B cell (primary cell): Measurements from ENCODE around the gene TWF2. TPM values are rescaled to one million over a fixed set of nuclear protein-coding genes. Genes with fewer than 3 reads are reported as not detected.

Experiments used
- ATAC-seq: fragments of 200-7000 bp; cut with Tn5 transposase; one replicate; pipeline ENCODE4 v1.10.0; 2021; ENCODE audit warnings: low read depth, mild to moderate bottlenecking, moderate number of reproducible peaks, moderate library complexity
- CTCF ChIA-PET: fragments of 350-600 bp; sonication (Branson Sonifier 250); formaldehyde crosslinking; loops from one replicate; lab custom pipeline; 2021; ENCODE audit warnings: antibody characterized with exemption, inconsistent platforms; lab: Charles Lee
- POLR2A ChIA-PET: fragments of 350-600 bp; sonication (Branson Sonifier 250); formaldehyde crosslinking; loops from one replicate; lab custom pipeline; 2021; ENCODE audit warnings: antibody characterized with exemption; lab: Charles Lee
- DNase-seq: peaks from one replicate; pipeline ENCODE4 v3.0.0; 2013
- H2AFZ ChIP-seq: 2 replicates; pipeline ENCODE4 v1.6.1; 2012; ENCODE audit warnings: mild to moderate bottlenecking, low read depth, low read length; ENCODE audit not compliant: insufficient read depth, poor library complexity, severe bottlenecking
- H3K27ac ChIP-seq, 2 donors: 1 replicate in 1 of 2; 2 replicates in 1 of 2; pipeline ENCODE4 v1.5.1; 2012 to 2013; ENCODE audit warnings: low read length in 2 of 2, mild to moderate bottlenecking in 2 of 2, moderate library complexity in 1 of 2
- H3K27me3 ChIP-seq, 4 experiments: fragments of 200-600 bp in 1 of 4; sonication (generic) in 1 of 4; replicated peaks in 1 of 4; 1 replicate in 2 of 4; 2 replicates in 2 of 4; pipeline versions ENCODE4 v1.6.1 to v1.7.0; 2013 to 2016; ENCODE audit warnings: low read length in 3 of 4, mild to moderate bottlenecking in 2 of 4, mixed read lengths in 1 of 4, moderate library complexity in 1 of 4; ENCODE audit not compliant: insufficient read depth in 4 of 4, control insufficient read depth in 3 of 4; ENCODE audit errors: control extremely low read depth in 1 of 4
- H3K36me3 ChIP-seq, 2 experiments: replicated peaks in 1 of 2; 1 replicate in 1 of 2; 2 replicates in 1 of 2; pipeline versions ENCODE4 v1.6.1 to v1.7.1; 2013; ENCODE audit warnings: low read length in 1 of 2; ENCODE audit not compliant: insufficient read depth in 2 of 2, control insufficient read depth in 1 of 2; ENCODE audit errors: control extremely low read depth in 1 of 2, extremely low read depth in 1 of 2
- H3K4me1 ChIP-seq, 2 donors: fragments of 200-600 bp in 1 of 2; sonication (generic) in 1 of 2; 1 replicate in 1 of 2; 2 replicates in 1 of 2; pipeline versions ENCODE4 v1.5.1 to v1.6.1; 2013 to 2017; ENCODE audit warnings: low read length in 2 of 2; ENCODE audit not compliant: control insufficient read depth in 2 of 2, insufficient read depth in 2 of 2
- H3K4me2 ChIP-seq: replicated peaks from 2 replicates; pipeline ENCODE3; 2012; ENCODE audit warnings: mild to moderate bottlenecking, low read depth, low read length; ENCODE audit not compliant: poor library complexity, severe bottlenecking
- H3K4me3 ChIP-seq, 5 experiments: fragments of 200-600 bp in 1 of 5; sonication (generic) in 1 of 5; 1 replicate in 3 of 5; 2 replicates in 2 of 5; pipeline versions ENCODE4 v1.5.1 to v1.7.0; 2011 to 2016; ENCODE audit warnings: low read length in 4 of 5, mild to moderate bottlenecking in 4 of 5, low read depth in 2 of 5, control low read depth in 1 of 5, moderate library complexity in 1 of 5; ENCODE audit not compliant: insufficient read depth in 1 of 5; ENCODE audit errors: control extremely low read depth in 1 of 5, extremely low read depth in 1 of 5
- H3K79me2 ChIP-seq: fragments of 200-600 bp; sonication (generic); one replicate; pipeline ENCODE4 v1.6.0; 2016; ENCODE audit warnings: low read length; ENCODE audit not compliant: control insufficient read depth, insufficient read depth
- H3K9ac ChIP-seq: fragments of 200-600 bp; sonication (generic); 2 replicates; pipeline ENCODE4 v1.6.1; 2017; ENCODE audit warnings: mild to moderate bottlenecking, low read length, moderate library complexity
- H3K9me3 ChIP-seq, 3 donors: one replicate each; pipeline versions ENCODE4 v1.6.1 to v1.7.1; 2013; ENCODE audit warnings: low read length in 2 of 3; ENCODE audit not compliant: control insufficient read depth in 2 of 3, insufficient read depth in 1 of 3; ENCODE audit errors: control extremely low read depth in 1 of 3
- H4K20me1 ChIP-seq: 2 replicates; pipeline ENCODE4 v1.6.0; 2012; ENCODE audit warnings: mild to moderate bottlenecking, low read length; ENCODE audit not compliant: insufficient read depth, control insufficient read depth, poor library complexity, severe bottlenecking
- H3K27ac Mint-ChIP-seq: one replicate; pipeline ENCODE4 v1.8.0; 2021; ENCODE audit warnings: mixed read lengths
- H3K27me3 Mint-ChIP-seq: one replicate; pipeline ENCODE4 v1.8.0; 2021; ENCODE audit warnings: mixed read lengths
- H3K4me1 Mint-ChIP-seq: one replicate; pipeline ENCODE4 v1.8.0; 2021; ENCODE audit warnings: mixed read lengths
- H3K4me3 Mint-ChIP-seq: one replicate; pipeline ENCODE4 v1.8.0; 2021; ENCODE audit warnings: mixed read lengths
- H3K9me3 Mint-ChIP-seq: one replicate; pipeline ENCODE4 v1.8.0; 2022; ENCODE audit warnings: mixed read lengths; ENCODE audit not compliant: insufficient read depth
- EZH2 ChIP-seq: IDR thresholded peaks from 2 replicates; pipeline ENCODE4 v1.6.1; 2012; ENCODE audit warnings: borderline replicate concordance, low read depth, mild to moderate bottlenecking, moderate library complexity, low read length; ENCODE audit not compliant: insufficient read depth, poor library complexity, severe bottlenecking
- WGBS: methylation state at CpG from one replicate; pipeline ENCODE4 v1.1.5; 2013; ENCODE audit warnings: missing lambda C conversion rate; ENCODE audit not compliant: insufficient coverage; 5-methylcytosine and 5-hydroxymethylcytosine counted together
- intact Hi-C: fragments of 100-400 bp; cut with micrococcal nuclease; formaldehyde crosslinking; loops from one replicate; pipeline ENCODE4 v1.10.0; 2022
- polyA plus RNA-seq: library from polyadenylated mRNA; depleted of rRNA; stranded (reverse); fragments of >200 nt; gene quantifications from 2 replicates; pipeline ENCODE4 v1.2.3, GENCODE V29; 2012
- total RNA-seq, 2 donors: library from RNA; stranded (reverse); fragments of 120-200 nt in 1 of 2; gene quantifications; 1 replicate in 1 of 2; 2 replicates in 1 of 2; pipeline versions ENCODE4 v1.2.3 to v1.2.4, GENCODE V29; 2013 to 2022
- TF ChIP-seq, protein P1 (sequence below): fragments of 200-600 bp; IDR thresholded peaks from one replicate; pipeline ENCODE4 v1.8.0; 2022; ENCODE audit warnings: antibody characterized with exemption, mild to moderate bottlenecking

Gene TWF2
- total and polyA plus RNA-seq, 2 donors (not counting 1 experiment from before 2014, with no cell fraction given) = 60.3 to 88.2 TPM

DNA sequence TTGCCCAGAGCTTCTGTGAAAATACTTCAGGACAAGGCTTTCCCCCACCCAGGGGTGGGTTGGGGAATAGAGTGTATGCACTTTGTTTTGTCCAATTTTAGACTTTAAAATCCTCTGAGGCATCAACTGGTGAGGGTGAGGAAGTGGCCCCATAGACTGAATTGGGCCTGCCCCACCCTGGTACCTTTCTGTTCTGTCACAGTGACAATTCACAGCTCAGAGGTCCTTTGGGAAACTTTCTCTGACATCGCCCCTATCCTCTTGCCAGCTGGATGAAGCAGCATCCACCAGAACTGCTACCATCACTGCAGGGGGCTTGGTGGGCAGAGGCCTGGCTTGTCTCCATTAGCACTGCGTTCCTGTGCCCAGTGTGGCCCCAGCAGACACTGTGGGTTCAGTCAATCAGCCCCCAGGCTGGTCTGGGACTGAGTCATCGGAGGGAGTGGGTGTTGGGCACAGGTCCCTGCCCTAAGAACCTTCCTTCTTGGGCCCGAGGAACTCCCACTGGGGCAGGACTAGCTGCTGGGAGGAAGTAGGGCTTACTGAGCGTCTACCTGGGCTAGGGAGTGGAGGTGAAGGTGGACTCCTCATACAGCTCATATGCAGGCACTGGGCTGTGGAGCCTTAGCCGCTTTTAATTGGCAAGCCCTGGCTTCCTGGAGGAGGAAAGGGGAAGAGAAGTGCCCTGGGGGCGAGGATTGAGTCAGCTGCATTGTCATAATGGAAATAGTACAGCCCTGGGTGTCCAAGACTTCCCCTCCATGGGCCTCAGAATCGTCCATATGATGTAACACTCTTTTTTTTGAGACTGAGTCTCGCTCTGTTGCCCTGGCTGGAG, 5.1 kb upstream of the TWF2 start:
- H3K27me3 Mint-ChIP-seq = no peaks in the 10 kb centered on the region
- H2AFZ ChIP-seq = peak overlapping the region; percentile 47
- peaks cover 15% of the 10 kb centered on the region for H3K79me2 ChIP-seq
- intact Hi-C loops = no loop called here
- ATAC-seq (peak; percentile 19), DNase-seq (peak; percentile 61)
- H3K27me3 ChIP-seq = no peaks in the 10 kb centered on the region
- peak overlapping the region; percentile 58 to 77 for H3K27ac ChIP-seq
- H3K9me3 ChIP-seq = no peaks in the 10 kb centered on the region
- H3K4me1 Mint-ChIP-seq = peaks cover 62% of the 10 kb centered on the region
- no peaks in the 10 kb centered on the region for H4K20me1 ChIP-seq
- WGBS = 37% methylated on average over 7 of the region's 9 CpGs
- peak overlapping the region; percentile 96 for H3K27ac Mint-ChIP-seq
- POLR2A ChIA-PET = interaction anchor here (0.5 to 2.5 kb wide), 6 partner anchors 9 to 35 kb away, joined by 3 to 25 read pairs (median 8); partner anchors contain the start of genes TLR9 and WDR82
- H3K36me3 ChIP-seq = peaks cover 0 to 10% of the 10 kb centered on the region in 2 experiments
- H3K4me1 ChIP-seq = peaks cover 46 to 55% of the 10 kb centered on the region in 2 donors
- H3K4me3 Mint-ChIP-seq = peak overlapping the region; percentile 87
- no peaks in the 10 kb centered on the region for H3K9me3 Mint-ChIP-seq
- no peak overlapping the region for H3K4me3 ChIP-seq
- no peak overlapping the region for H3K9ac ChIP-seq
- peak overlapping the region; percentile 92 for H3K4me2 ChIP-seq
- TF ChIP-seq EZH2 = no peak
- TF ChIP-seq, protein P1, sequence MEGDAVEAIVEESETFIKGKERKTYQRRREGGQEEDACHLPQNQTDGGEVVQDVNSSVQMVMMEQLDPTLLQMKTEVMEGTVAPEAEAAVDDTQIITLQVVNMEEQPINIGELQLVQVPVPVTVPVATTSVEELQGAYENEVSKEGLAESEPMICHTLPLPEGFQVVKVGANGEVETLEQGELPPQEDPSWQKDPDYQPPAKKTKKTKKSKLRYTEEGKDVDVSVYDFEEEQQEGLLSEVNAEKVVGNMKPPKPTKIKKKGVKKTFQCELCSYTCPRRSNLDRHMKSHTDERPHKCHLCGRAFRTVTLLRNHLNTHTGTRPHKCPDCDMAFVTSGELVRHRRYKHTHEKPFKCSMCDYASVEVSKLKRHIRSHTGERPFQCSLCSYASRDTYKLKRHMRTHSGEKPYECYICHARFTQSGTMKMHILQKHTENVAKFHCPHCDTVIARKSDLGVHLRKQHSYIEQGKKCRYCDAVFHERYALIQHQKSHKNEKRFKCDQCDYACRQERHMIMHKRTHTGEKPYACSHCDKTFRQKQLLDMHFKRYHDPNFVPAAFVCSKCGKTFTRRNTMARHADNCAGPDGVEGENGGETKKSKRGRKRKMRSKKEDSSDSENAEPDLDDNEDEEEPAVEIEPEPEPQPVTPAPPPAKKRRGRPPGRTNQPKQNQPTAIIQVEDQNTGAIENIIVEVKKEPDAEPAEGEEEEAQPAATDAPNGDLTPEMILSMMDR = no peak
- CTCF ChIA-PET = interaction anchor here (0.8 to 18.5 kb wide), 7 partner anchors 10 to 96 kb away, joined by 3 to 237 read pairs (median 4); partner anchors contain the start of genes TLR9 and WDR82

GRCh38 chr3:52242039-52242438, 3.1 kb upstream of the TWF2 start:
- Mint-ChIP-seq H3K27ac (no peak overlapping the region), H3K4me1 (peaks cover 68% of the 10 kb centered on the region), H3K4me3 (no peak overlapping the region), H3K9me3 (no peaks in the 10 kb centered on the region), H3K27me3 (no peaks in the 10 kb centered on the region)
- H3K9ac ChIP-seq = no peak overlapping the region
- H3K27ac ChIP-seq = no peak overlapping the region
- intact Hi-C loops = no loop called here
- ChIA-PET CTCF (interaction anchor here (1.9 to 18.5 kb wide), 4 partner anchors 11 to 97 kb away, joined by 7 to 237 read pairs (median 22); partner anchors contain the start of gene TLR9), POLR2A (interaction anchor here (0.6 kb wide), 1 partner anchor 35 kb away, joined by 3 read pairs; no protein-coding TSS in a partner anchor)
- no peak overlapping the region for H3K4me2 ChIP-seq
- peaks cover 15% of the 10 kb centered on the region for H4K20me1 ChIP-seq
- TF ChIP-seq, protein P1 = no peak
- TF ChIP-seq EZH2 = no peak
- ATAC-seq = no peak
- no peak for DNase-seq
- H3K9me3 ChIP-seq = no peaks in the 10 kb centered on the region
- H3K36me3 ChIP-seq = no peaks in the 10 kb centered on the region
- H3K4me1 ChIP-seq = peaks cover 59 to 66% of the 10 kb centered on the region in 2 donors
- no peak overlapping the region for H3K4me3 ChIP-seq
- H3K27me3 ChIP-seq = no peaks in the 10 kb centered on the region
- H3K79me2 ChIP-seq = peaks cover 34% of the 10 kb centered on the region
- 100% methylated on average over 1 of the region's 1 CpG for WGBS
- H2AFZ ChIP-seq = no peak overlapping the region
